H1 (cell line): ENCODE data around the gene BTBD8. TPM values are rescaled to one million over a fixed set of nuclear protein-coding genes. Genes with fewer than 3 reads are reported as not detected.

Source experiments
- CTCF ChIA-PET: fragments of 300-600 bp; sonication (Branson Sonifier 250); formaldehyde crosslinking; loops from one replicate; lab custom pipeline; 2021; ENCODE audit not compliant: partially characterized antibody; lab: Charles Lee
- POLR2A ChIA-PET: fragments of 300-600 bp; sonication (Branson Sonifier 250); formaldehyde crosslinking; loops from one replicate; lab custom pipeline; 2021; ENCODE audit warnings: inconsistent platforms; ENCODE audit not compliant: partially characterized antibody; lab: Charles Lee
- DNase-seq, 2 experiments: peaks; one replicate each; pipeline versions ENCODE4 v3.0.0 to v3.0.0-alpha.2; 2010 to 2022; ENCODE audit warnings: low spot score in 2 of 2, low read depth in 1 of 2, mixed read lengths in 1 of 2
- FAIRE-seq: peaks from 2 replicates; lab custom pipeline; 2011; peaks lifted over from hg19 to GRCh38; lab: Jason Lieb, UNC
- H2AFZ ChIP-seq: 2 replicates; pipeline ENCODE4 v1.8.1; 2012; ENCODE audit warnings: low read length, inconsistent platforms
- H2AK5ac ChIP-seq: 2 replicates; pipeline ENCODE4 v1.6.1; 2013; ENCODE audit warnings: low read depth, low read length
- H2BK120ac ChIP-seq: replicated peaks from 2 replicates; pipeline ENCODE3; 2013; ENCODE audit warnings: low read depth, low read length, inconsistent platforms
- H2BK12ac ChIP-seq: 2 replicates; pipeline ENCODE4 v1.6.1; 2013; ENCODE audit warnings: low read depth, low read length
- H2BK15ac ChIP-seq: 2 replicates; pipeline ENCODE4 v1.6.1; 2013; ENCODE audit warnings: low read length
- H2BK20ac ChIP-seq: 2 replicates; pipeline ENCODE4 v1.6.1; 2013; ENCODE audit warnings: low read length
- H2BK5ac ChIP-seq: 2 replicates; pipeline ENCODE4 v1.6.1; 2013; ENCODE audit warnings: low read depth, low read length
- H3K14ac ChIP-seq: 2 replicates; pipeline ENCODE4 v1.6.1; 2013; ENCODE audit warnings: inconsistent platforms; ENCODE audit not compliant: insufficient read length
- H3K18ac ChIP-seq: 2 replicates; pipeline ENCODE4 v1.6.1; 2013; ENCODE audit warnings: low read length; ENCODE audit errors: extremely low read depth
- H3K23ac ChIP-seq: 2 replicates; pipeline ENCODE4 v1.6.1; 2013; ENCODE audit warnings: inconsistent platforms; ENCODE audit not compliant: insufficient read length
- H3K23me2 ChIP-seq: 2 replicates; pipeline ENCODE4 v1.6.1; 2013; ENCODE audit warnings: low read depth, low read length
- H3K27ac ChIP-seq: 2 replicates; pipeline ENCODE4 v1.6.1; 2011; ENCODE audit warnings: low read depth, low read length, inconsistent platforms
- H3K27me3 ChIP-seq, 4 experiments: replicated peaks in 1 of 4; 1 replicate in 1 of 4; 2 replicates in 3 of 4; pipeline versions ENCODE4 v1.6.1 to v1.8.1; 2011 to 2013; ENCODE audit warnings: low read length in 3 of 4, mild to moderate bottlenecking in 3 of 4, inconsistent platforms in 2 of 4, mixed read lengths in 2 of 4, moderate library complexity in 1 of 4; ENCODE audit not compliant: control insufficient read depth in 3 of 4, insufficient read depth in 3 of 4; ENCODE audit errors: extremely low read depth in 1 of 4
- H3K36me3 ChIP-seq, 4 experiments: 2 replicates each; pipeline versions ENCODE4 v1.6.1 to v1.8.1; 2011 to 2013; ENCODE audit warnings: mild to moderate bottlenecking in 4 of 4, low read length in 3 of 4, moderate library complexity in 2 of 4, control low read depth in 1 of 4, inconsistent platforms in 1 of 4; ENCODE audit not compliant: insufficient read depth in 4 of 4, control insufficient read depth in 2 of 4
- H3K4ac ChIP-seq: replicated peaks from 2 replicates; pipeline ENCODE3; 2013; ENCODE audit warnings: low read length, low read depth, mixed read lengths, inconsistent platforms; ENCODE audit not compliant: insufficient read length
- H3K4me1 ChIP-seq, 4 experiments: replicated peaks in 1 of 4; 1 replicate in 1 of 4; 2 replicates in 3 of 4; pipeline versions ENCODE4 v1.6.1 to v1.8.1; 2011 to 2013; ENCODE audit warnings: low read length in 3 of 4, inconsistent platforms in 2 of 4, mixed read lengths in 1 of 4; ENCODE audit not compliant: insufficient read depth in 4 of 4, control insufficient read depth in 3 of 4
- H3K4me2 ChIP-seq, 2 experiments: 2 replicates each; pipeline versions ENCODE4 v1.6.1 to v1.8.1; 2011 to 2013; ENCODE audit warnings: low read depth in 2 of 2, low read length in 2 of 2, control low read depth in 1 of 2, inconsistent platforms in 1 of 2, mild to moderate bottlenecking in 1 of 2; ENCODE audit not compliant: insufficient read depth in 1 of 2
- H3K4me3 ChIP-seq, 4 experiments: fragments of 200-600, 300-600 bp in 1 of 4; sonication (generic), shearing (Covaris generic), sonication (Bioruptor Twin) in 1 of 4; 2 replicates each; pipeline versions ENCODE4 v1.5.1 to v1.8.1; 2011 to 2016; ENCODE audit warnings: low read length in 4 of 4, low read depth in 3 of 4, control low read depth in 2 of 4, inconsistent platforms in 2 of 4, mild to moderate bottlenecking in 2 of 4, mixed read lengths in 1 of 4, moderate library complexity in 1 of 4; ENCODE audit not compliant: insufficient read depth in 2 of 4; ENCODE audit errors: extremely low read depth in 1 of 4
- H3K56ac ChIP-seq: replicated peaks from 2 replicates; pipeline ENCODE3; 2013; ENCODE audit warnings: low read depth, mild to moderate bottlenecking, mixed read lengths, low read length, inconsistent platforms; ENCODE audit not compliant: insufficient read length
- H3K79me1 ChIP-seq: 2 replicates; pipeline ENCODE4 v1.6.1; 2013; ENCODE audit warnings: low read depth, low read length, control low read depth
- H3K79me2 ChIP-seq, 2 experiments: 2 replicates each; pipeline versions ENCODE4 v1.6.1 to v1.8.1; 2012 to 2013; ENCODE audit warnings: low read length in 2 of 2, mild to moderate bottlenecking in 2 of 2, inconsistent platforms in 1 of 2; ENCODE audit not compliant: insufficient read depth in 2 of 2, control insufficient read depth in 1 of 2
- H3K9ac ChIP-seq, 4 experiments: replicated peaks in 1 of 4; 1 replicate in 1 of 4; 2 replicates in 3 of 4; pipeline versions ENCODE4 v1.6.1 to v1.8.1; 2011 to 2013; ENCODE audit warnings: low read depth in 3 of 4, low read length in 3 of 4, control low read depth in 2 of 4, mild to moderate bottlenecking in 2 of 4, moderate library complexity in 2 of 4, inconsistent platforms in 1 of 4; ENCODE audit errors: extremely low read depth in 1 of 4
- H3K9me3 ChIP-seq, 2 experiments: 2 replicates each; pipeline versions ENCODE4 v1.6.1 to v1.8.1; 2012 to 2013; ENCODE audit warnings: mild to moderate bottlenecking in 2 of 2, moderate library complexity in 2 of 2, control low read depth in 1 of 2, inconsistent platforms in 1 of 2, low read depth in 1 of 2, low read length in 1 of 2, mixed read lengths in 1 of 2; ENCODE audit not compliant: insufficient read depth in 2 of 2
- H4K20me1 ChIP-seq, 2 experiments: replicated peaks in 1 of 2; 2 replicates each; pipeline versions ENCODE3 to v1.8.1; 2011 to 2013; ENCODE audit warnings: inconsistent platforms in 2 of 2, low read length in 2 of 2, mild to moderate bottlenecking in 1 of 2; ENCODE audit not compliant: insufficient read depth in 2 of 2, control insufficient read depth in 1 of 2
- H4K5ac ChIP-seq: 2 replicates; pipeline ENCODE4 v1.6.1; 2013; ENCODE audit warnings: low read length, low read depth, mixed read lengths, inconsistent platforms; ENCODE audit not compliant: insufficient read length
- H4K8ac ChIP-seq: 2 replicates; pipeline ENCODE4 v1.8.0; 2013; ENCODE audit warnings: mild to moderate bottlenecking, moderate library complexity, low read length, inconsistent platforms; ENCODE audit not compliant: insufficient read depth; ENCODE audit errors: extremely low read depth
- H4K91ac ChIP-seq: replicated peaks from 2 replicates; pipeline ENCODE3; 2013; ENCODE audit warnings: low read length, mixed read lengths, inconsistent platforms; ENCODE audit not compliant: insufficient read length
- BCL11A ChIP-seq, 2 experiments: IDR thresholded peaks; one replicate each; pipeline ENCODE4 v1.6.1; 2011; ENCODE audit warnings: low read depth in 2 of 2, low read length in 2 of 2, mild to moderate bottlenecking in 2 of 2
- CBX8 ChIP-seq: fragments of 300-800, 300-1000 bp; sonication (generic); IDR thresholded peaks from 2 replicates; pipeline ENCODE4 v1.7.1; 2016; ENCODE audit warnings: low read depth, low read length, borderline replicate concordance
- CHD2 ChIP-seq: IDR thresholded peaks from 2 replicates; pipeline ENCODE4 v1.6.1; 2012; ENCODE audit warnings: low read length, improper control_type of control experiment
- EGR1 ChIP-seq: IDR thresholded peaks from 2 replicates; pipeline ENCODE4 v1.6.1; 2011; ENCODE audit warnings: low read depth, low read length, borderline replicate concordance
- KDM1A ChIP-seq: fragments of 200-600, 300-600 bp; sonication (generic); IDR thresholded peaks from 2 replicates; pipeline ENCODE4 v1.7.1; 2016; ENCODE audit warnings: mild to moderate bottlenecking, low read length, borderline replicate concordance
- PHF8 ChIP-seq: fragments of 200-600 bp; sonication (generic); conservative IDR thresholded peaks from 2 replicates; pipeline ENCODE4 v1.7.1; 2012; ENCODE audit warnings: low read depth, mild to moderate bottlenecking, inconsistent platforms, low read length, moderate library complexity
- RAD21 ChIP-seq, 2 experiments: IDR thresholded peaks in 1 of 2; conservative IDR thresholded peaks in 1 of 2; 2 replicates each; pipeline ENCODE4 v1.6.1; 2011; ENCODE audit warnings: low read depth in 2 of 2, low read length in 2 of 2, improper control_type of control experiment in 1 of 2, inconsistent platforms in 1 of 2, mild to moderate bottlenecking in 1 of 2, moderate library complexity in 1 of 2
- RNF2 ChIP-seq: fragments of 200-900, 300-1000 bp; sonication (generic); IDR thresholded peaks from 2 replicates; pipeline ENCODE4 v1.7.1; 2016; ENCODE audit warnings: borderline replicate concordance, low read depth, mild to moderate bottlenecking, antibody characterized with exemption, low read length; ENCODE audit not compliant: poor library complexity, severe bottlenecking; ENCODE audit errors: missing control alignments
- SIN3A ChIP-seq, 2 experiments: IDR thresholded peaks in 1 of 2; conservative IDR thresholded peaks in 1 of 2; 2 replicates each; pipeline ENCODE4 v1.6.1; 2011 to 2012; ENCODE audit warnings: low read length in 2 of 2, improper control_type of control experiment in 1 of 2, low read depth in 1 of 2, mild to moderate bottlenecking in 1 of 2
- SP4 ChIP-seq: IDR thresholded peaks from 2 replicates; pipeline ENCODE4 v1.6.1; 2012; ENCODE audit warnings: low read length, inconsistent platforms
- ZNF274 ChIP-seq: IDR thresholded peaks from 2 replicates; pipeline ENCODE4 v1.7.0; 2012; ENCODE audit warnings: low read length, borderline replicate concordance; ENCODE audit errors: extremely low read depth
- WGBS, 2 experiments: shearing (Covaris generic) in 1 of 2; methylation state at CpG; one replicate each; pipeline versions ENCODE4 v1.1.6 to v1.1.7; 2013 to 2015; ENCODE audit warnings: low lambda C conversion rate in 2 of 2, mixed read lengths in 2 of 2, inconsistent platforms in 1 of 2, low coverage in 1 of 2, missing lambda C conversion rate in 1 of 2; ENCODE audit not compliant: insufficient replicate concordance in 2 of 2, insufficient coverage in 1 of 2, insufficient read length in 1 of 2; ENCODE audit errors: extremely low coverage in 1 of 2, missing lambda C conversion rate in 1 of 2; 5-methylcytosine and 5-hydroxymethylcytosine counted together
- polyA plus RNA-seq, 7 experiments: library from polyadenylated mRNA; depleted of rRNA in 3 of 7; stranded (reverse) in 5 of 7; unstranded in 2 of 7; fragments of >200 nt in 5 of 7; fragments of 200-250 nt in 2 of 7; gene quantifications; 1 replicate in 5 of 7; 2 replicates in 1 of 7; 4 replicates in 1 of 7; pipeline versions ENCODE4 v1.2.1 to v1.2.3, GENCODE V29; 2011 to 2013; ENCODE audit warnings: missing spikeins in 2 of 7, mixed read lengths in 2 of 7
- total RNA-seq: library from RNA; stranded (reverse); fragmentation: NEBNext Ultra II Directional; extraction: Animal tissue kit (Norgen Biotek cat#: 25700); gene quantifications from 2 replicates; pipeline ENCODE4 v1.2.1, GENCODE V29; 2021

Gene BTBD8
- total and polyA plus RNA-seq, 2 of the 8 experiments (the other 6 are each of a cell fraction or from before 2014, with no cell fraction given), result 0.44 to 2.5 TPM

DNA sequence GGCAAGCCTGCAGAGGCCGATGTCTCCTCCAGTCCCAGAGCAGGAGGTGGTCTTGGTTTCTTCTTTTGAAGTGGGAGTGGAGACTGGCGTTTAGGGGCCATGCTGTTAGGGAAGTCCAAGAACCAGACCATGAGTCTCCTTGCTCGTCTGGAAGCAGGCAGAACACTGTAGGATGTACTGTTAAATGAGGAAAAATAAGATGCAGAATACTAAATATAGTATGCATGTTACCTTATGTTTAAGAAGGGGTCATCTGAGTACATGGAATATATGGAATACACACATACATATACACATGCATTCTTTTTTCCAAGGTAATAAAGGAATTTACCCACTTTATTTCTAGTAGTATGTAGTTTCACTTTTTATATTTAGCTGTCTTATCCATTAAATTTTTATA lies 4.8 kb upstream of the BTBD8 start, which contains the start of gene SETSIP:
Gene SETSIP, minus strand, starts transcription at position 101 of the 400 bp plus-strand sequence. Its CDS starts 0 bp downstream, at position 101.
- Histone ChIP-seq H3K56ac (no peak within 1 kb of the TSS), H3K27me3 (no peaks in the 10 kb centered on the region), H3K27ac (no peak within 1 kb of the TSS), H3K4me2 (no peak within 1 kb of the TSS), H2AK5ac (no peak within 1 kb of the TSS), H3K23ac (no peak within 1 kb of the TSS), H3K18ac (no peak within 1 kb of the TSS), H4K91ac (no peak within 1 kb of the TSS), H3K9ac (no peak within 1 kb of the TSS), H4K20me1 (no peaks in the 10 kb centered on the region), H3K36me3 (no peaks in the 10 kb centered on the region), H3K4me1 (peaks cover 0 to 3% (median 1%) of the 10 kb centered on the region in 4 experiments; a peak in 3 of 7 replicates), H2BK20ac (no peak within 1 kb of the TSS), H2AFZ (no peak within 1 kb of the TSS), H2BK15ac (no peak within 1 kb of the TSS), H2BK5ac (no peak within 1 kb of the TSS), H3K4me3 (no peak within 1 kb of the TSS), H3K4ac (no peak within 1 kb of the TSS), H3K79me1 (no peaks in the 10 kb centered on the region), H3K23me2 (no peaks in the 10 kb centered on the region), H4K8ac (no peak within 1 kb of the TSS), H4K5ac (no peak within 1 kb of the TSS), H2BK120ac (no peak within 1 kb of the TSS), H3K79me2 (no peaks in the 10 kb centered on the region), H3K9me3 (no peaks in the 10 kb centered on the region), H3K14ac (no peak within 1 kb of the TSS), H2BK12ac (no peak within 1 kb of the TSS)
- TF ChIP-seq PHF8 (no peak), KDM1A (no peak), ZNF274 (no peak), SIN3A (conservative IDR thresholded peaks at IDR 0.05 in 1 of 2, IDR thresholded peaks at IDR 0.05 in 1 of 2; ENCODE audit: low read depth in 1 of 2, low read length in 2 of 2) (no peak), RAD21 (IDR thresholded peaks at IDR 0.05 in 1 of 2, conservative IDR thresholded peaks at IDR 0.05 in 1 of 2; ENCODE audit: low read depth in 2 of 2, low read length in 2 of 2) (no peak), EGR1 (no peak), RNF2 (no peak), CBX8 (no peak), CHD2 (no peak), SP4 (no peak), BCL11A (IDR thresholded peaks at IDR 0.05; ENCODE audit: low read depth in 2 of 2, low read length in 2 of 2) (no peak)
- ChIA-PET CTCF (no interaction called here), POLR2A (interaction anchor here (0.9 kb wide), 1 partner anchor 176 kb away, joined by 3 read pairs; no protein-coding TSS in a partner anchor)
- DNase-seq (no peak), FAIRE-seq (no peak)
- 90% methylated on average over 3 of the region's 3 CpGs; no CpG with 5 or more reads in 1 of the 2 experiments for WGBS, 2 experiments
